ENCODE data around the gene MTMR12. TPM values are rescaled to one million over a fixed set of nuclear protein-coding genes. Genes with fewer than 3 reads are reported as not detected.
A peak's percentile ranks its signal among the peaks of the same experiment; 100 is the strongest.

The MTMR12 gene
- total and polyA plus RNA-seq, 2 experiments from 2014 or later = 18.3 to 51.6 TPM

DNA sequence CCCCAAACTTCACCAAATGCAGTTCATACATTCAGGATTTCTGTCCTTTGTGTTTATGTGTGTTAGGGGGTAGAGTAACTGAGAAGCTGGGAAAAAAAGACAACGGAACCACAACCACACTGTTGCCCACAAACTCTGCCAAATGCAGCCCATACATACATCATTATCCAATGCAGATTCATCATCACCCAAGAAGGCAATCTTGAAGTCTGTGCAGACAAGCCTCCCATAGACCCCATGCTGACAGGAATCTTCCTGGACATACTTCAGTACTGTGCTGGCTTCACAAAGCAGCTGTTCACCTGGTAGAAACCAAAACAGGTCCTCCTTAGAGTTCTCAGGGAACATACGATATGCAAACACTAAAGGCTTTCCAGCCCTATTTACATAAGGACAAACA lies 38.9 kb downstream of the MTMR12 start:
- no peaks in the 10 kb centered on the region for H4K20me1 ChIP-seq (replicated peaks; ENCODE audit: insufficient read depth)
- peaks cover 40% of the 10 kb centered on the region for H3K4me1 Mint-ChIP-seq
- H2AFZ ChIP-seq = no peak overlapping the region
- no peaks in the 10 kb centered on the region for H3K9me3 Mint-ChIP-seq
- no peaks in the 10 kb centered on the region; the same call in 1 of the 2 replicates for H3F3A ChIP-seq (replicated peaks; ENCODE audit: low read depth)
- no peak for TF ChIP-seq ZNF331 (CRISPR knock-in tag; IDR thresholded peaks at IDR 0.05; ENCODE audit: low read depth)
- 0 out of 2 replicates have a peak overlapping the region, but pooled peaks have one; percentile 30 for H3K27ac ChIP-seq (ENCODE audit: low read depth)
- no peak for ATAC-seq
- DNase-seq (ENCODE audit: low spot score) = no peak
- H3K4me2 ChIP-seq = no peak overlapping the region
- H3K27me3 ChIP-seq (ENCODE audit: insufficient read depth) = no peaks in the 10 kb centered on the region
- H3K36me3 ChIP-seq (ENCODE audit: insufficient read depth) = peaks cover 39% of the 10 kb centered on the region
- H3K4me3 ChIP-seq = no peak overlapping the region
- no peak overlapping the region for H3K4me3 Mint-ChIP-seq
- H3K27ac Mint-ChIP-seq = peak overlapping the region; percentile 91; the same call in 1 of the 2 replicates
- H3K9me2 ChIP-seq (ENCODE audit: insufficient read depth) = no peaks in the 10 kb centered on the region
- H3K4me1 ChIP-seq (ENCODE audit: insufficient read depth) = peaks cover 36% of the 10 kb centered on the region
- peaks cover 22% of the 10 kb centered on the region for H3K79me2 ChIP-seq (replicated peaks; ENCODE audit: insufficient read depth)
- peaks cover 71% of the 10 kb centered on the region for H3K36me3 Mint-ChIP-seq (ENCODE audit: low read depth)
- H3K27me3 Mint-ChIP-seq (ENCODE audit: insufficient read depth, low read depth, poor library complexity) = peaks cover 8% of the 10 kb centered on the region

DNA sequence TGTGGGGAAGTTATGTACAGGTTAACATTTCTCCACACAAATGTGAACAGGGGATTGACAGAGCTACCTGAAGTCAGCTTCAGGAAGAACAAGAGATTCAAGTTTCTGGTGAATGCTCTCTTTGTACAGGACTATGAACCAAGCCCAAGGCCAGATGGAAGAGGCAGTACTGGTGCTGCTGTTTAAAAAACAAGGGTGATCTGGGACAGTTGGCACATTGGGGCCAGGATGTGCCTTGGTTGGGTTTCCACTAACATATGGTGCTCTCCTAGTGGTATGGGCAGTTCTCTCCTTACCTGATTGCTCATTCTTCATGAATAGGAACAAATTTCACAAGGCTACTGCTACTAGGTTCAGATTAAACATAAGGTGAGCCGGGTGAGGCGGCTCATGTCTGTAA lies 40.0 kb downstream of the MTMR12 start:
- H3K27me3 Mint-ChIP-seq (ENCODE audit: insufficient read depth, low read depth, poor library complexity) = peaks cover 8% of the 10 kb centered on the region
- H4K20me1 ChIP-seq (replicated peaks; ENCODE audit: insufficient read depth) = no peaks in the 10 kb centered on the region
- no peaks in the 10 kb centered on the region for H3K27me3 ChIP-seq (ENCODE audit: insufficient read depth)
- H3K36me3 ChIP-seq (ENCODE audit: insufficient read depth) = peaks cover 45% of the 10 kb centered on the region
- H3K9me2 ChIP-seq (ENCODE audit: insufficient read depth) = no peaks in the 10 kb centered on the region
- H3K27ac ChIP-seq (ENCODE audit: low read depth) = no peak overlapping the region
- no peaks in the 10 kb centered on the region; the same call in none of the 2 replicates for H3F3A ChIP-seq (replicated peaks; ENCODE audit: low read depth)
- no peak overlapping the region for H3K4me2 ChIP-seq
- DNase-seq (ENCODE audit: low spot score) = no peak
- peaks cover 30% of the 10 kb centered on the region for H3K4me1 ChIP-seq (ENCODE audit: insufficient read depth)
- peak overlapping the region; percentile 83 for H3K27ac Mint-ChIP-seq
- H3K4me3 Mint-ChIP-seq = no peak overlapping the region
- H3K79me2 ChIP-seq (replicated peaks; ENCODE audit: insufficient read depth) = peaks cover 13% of the 10 kb centered on the region
- H3K36me3 Mint-ChIP-seq (ENCODE audit: low read depth) = peaks cover 72% of the 10 kb centered on the region
- TF ChIP-seq EZH2 (IDR thresholded peaks at IDR 0.05; ENCODE audit: low read depth, unreplicated experiment) (no peak), CREB1 (CRISPR knock-in tag; IDR thresholded peaks at IDR 0.05; ENCODE audit: low read depth) (no peak), JUNB (IDR thresholded peaks at IDR 0.05; ENCODE audit: unreplicated experiment) (no peak), EZH2phosphoT487 (IDR thresholded peaks at IDR 0.05; ENCODE audit: unreplicated experiment) (no peak), ZNF114 (CRISPR knock-in tag; IDR thresholded peaks at IDR 0.05) (no peak)
- TF ChIP-seq, protein P1, sequence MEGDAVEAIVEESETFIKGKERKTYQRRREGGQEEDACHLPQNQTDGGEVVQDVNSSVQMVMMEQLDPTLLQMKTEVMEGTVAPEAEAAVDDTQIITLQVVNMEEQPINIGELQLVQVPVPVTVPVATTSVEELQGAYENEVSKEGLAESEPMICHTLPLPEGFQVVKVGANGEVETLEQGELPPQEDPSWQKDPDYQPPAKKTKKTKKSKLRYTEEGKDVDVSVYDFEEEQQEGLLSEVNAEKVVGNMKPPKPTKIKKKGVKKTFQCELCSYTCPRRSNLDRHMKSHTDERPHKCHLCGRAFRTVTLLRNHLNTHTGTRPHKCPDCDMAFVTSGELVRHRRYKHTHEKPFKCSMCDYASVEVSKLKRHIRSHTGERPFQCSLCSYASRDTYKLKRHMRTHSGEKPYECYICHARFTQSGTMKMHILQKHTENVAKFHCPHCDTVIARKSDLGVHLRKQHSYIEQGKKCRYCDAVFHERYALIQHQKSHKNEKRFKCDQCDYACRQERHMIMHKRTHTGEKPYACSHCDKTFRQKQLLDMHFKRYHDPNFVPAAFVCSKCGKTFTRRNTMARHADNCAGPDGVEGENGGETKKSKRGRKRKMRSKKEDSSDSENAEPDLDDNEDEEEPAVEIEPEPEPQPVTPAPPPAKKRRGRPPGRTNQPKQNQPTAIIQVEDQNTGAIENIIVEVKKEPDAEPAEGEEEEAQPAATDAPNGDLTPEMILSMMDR (conservative IDR thresholded peaks at IDR 0.05; ENCODE audit: low read depth in 2 of 2) = no peak
- TF ChIP-seq, protein P2, sequence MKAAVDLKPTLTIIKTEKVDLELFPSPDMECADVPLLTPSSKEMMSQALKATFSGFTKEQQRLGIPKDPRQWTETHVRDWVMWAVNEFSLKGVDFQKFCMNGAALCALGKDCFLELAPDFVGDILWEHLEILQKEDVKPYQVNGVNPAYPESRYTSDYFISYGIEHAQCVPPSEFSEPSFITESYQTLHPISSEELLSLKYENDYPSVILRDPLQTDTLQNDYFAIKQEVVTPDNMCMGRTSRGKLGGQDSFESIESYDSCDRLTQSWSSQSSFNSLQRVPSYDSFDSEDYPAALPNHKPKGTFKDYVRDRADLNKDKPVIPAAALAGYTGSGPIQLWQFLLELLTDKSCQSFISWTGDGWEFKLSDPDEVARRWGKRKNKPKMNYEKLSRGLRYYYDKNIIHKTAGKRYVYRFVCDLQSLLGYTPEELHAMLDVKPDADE (IDR thresholded peaks at IDR 0.05) = no peak
- no peak overlapping the region for H2AFZ ChIP-seq
- H3K4me1 Mint-ChIP-seq = peaks cover 35% of the 10 kb centered on the region
- no peak for ATAC-seq
- H3K4me3 ChIP-seq = no peak overlapping the region
- H3K9me3 Mint-ChIP-seq = no peaks in the 10 kb centered on the region

Data from GM23338 (cell line).